ENCODE measurements around the gene ADSL. TPM values are rescaled to one million over a fixed set of nuclear protein-coding genes. Genes with fewer than 3 reads are reported as not detected.

Gene ADSL
- total and polyA plus RNA-seq, 4 donors, result 19.4 to 54.5 (median 39.8) TPM

GRCh38 chr22:40348025-40348658 is 1.8 kb downstream of the ADSL start:
- H3K9ac ChIP-seq (ENCODE audit: low read depth in 1 of 2, low read length in 2 of 2), result peak overlapping the region in 1 of 2 donors; percentile 20
- TF ChIP-seq CTCF (IDR thresholded peaks at IDR 0.05; ENCODE audit: low read depth, low read length, missing input control) (peak; percentile 52), RXRA (IDR thresholded peaks at IDR 0.05) (no peak), MAX (IDR thresholded peaks at IDR 0.05) (no peak), TAF1 (conservative IDR thresholded peaks at IDR 0.05) (no peak), HNF4G (IDR thresholded peaks at IDR 0.05) (no peak), YY1 (IDR thresholded peaks at IDR 0.05) (no peak), FOXA2 (IDR thresholded peaks at IDR 0.05) (no peak), RAD21 (IDR thresholded peaks at IDR 0.05) (peak; percentile 81 to 84), ATF3 (IDR thresholded peaks at IDR 0.05) (no peak)
- H3K36me3 ChIP-seq (ENCODE audit: control insufficient read depth in 4 of 4, insufficient read depth in 3 of 4, low read depth in 1 of 4, low read length in 3 of 4), result peaks cover 11 to 24% (median 17%) of the 10 kb centered on the region in 4 donors
- H3K9me3 ChIP-seq (ENCODE audit: control insufficient read depth in 4 of 4, low read length in 3 of 4), result no peaks in the 10 kb centered on the region
- peak; percentile 50 for DNase-seq (ENCODE audit: low spot score)
- no peak overlapping the region for H3K27ac ChIP-seq (ENCODE audit: low read depth in 1 of 2, low read length in 2 of 2)
- H3K4me1 ChIP-seq (ENCODE audit: control insufficient read depth in 4 of 4, insufficient read depth in 4 of 4, low read length in 3 of 4), result peaks cover 0 to 20% (median 16%) of the 10 kb centered on the region in 4 donors
- H3K4me3 ChIP-seq (ENCODE audit: low read depth in 1 of 3, low read length in 3 of 3), result peak overlapping the region in 1 of 3 donors; percentile 79
- no peaks in the 10 kb centered on the region for H3K27me3 ChIP-seq (ENCODE audit: control insufficient read depth in 4 of 4, insufficient read depth in 4 of 4, low read length in 3 of 4)
- 71% methylated on average over 10 of the region's 10 CpGs for WGBS

- Histone ChIP-seq H3K4me3 (ENCODE audit: low read depth in 1 of 3, low read length in 3 of 3) (no peak overlapping the region), H3K4me1 (ENCODE audit: control insufficient read depth in 4 of 4, insufficient read depth in 4 of 4, low read length in 3 of 4) (peaks cover 0 to 7% (median 6%) of the 10 kb centered on the region in 4 donors), H3K9me3 (ENCODE audit: control insufficient read depth in 4 of 4, low read length in 3 of 4) (no peaks in the 10 kb centered on the region), H3K36me3 (ENCODE audit: control insufficient read depth in 4 of 4, insufficient read depth in 3 of 4, low read depth in 1 of 4, low read length in 3 of 4) (peaks cover 17 to 44% (median 24%) of the 10 kb centered on the region in 4 donors), H3K9ac (ENCODE audit: low read depth in 1 of 2, low read length in 2 of 2) (no peak overlapping the region), H3K27me3 (ENCODE audit: control insufficient read depth in 4 of 4, insufficient read depth in 4 of 4, low read length in 3 of 4) (no peaks in the 10 kb centered on the region), H3K27ac (ENCODE audit: low read depth in 1 of 2, low read length in 2 of 2) (no peak overlapping the region)
- no peak for TF ChIP-seq NR2F2 (IDR thresholded peaks at IDR 0.05)
- no peak for TF ChIP-seq ATF3 (IDR thresholded peaks at IDR 0.05)
- TF ChIP-seq MAX (IDR thresholded peaks at IDR 0.05), result no peak
- TF ChIP-seq FOXA2 (IDR thresholded peaks at IDR 0.05), result no peak
- TF ChIP-seq FOXA1 (IDR thresholded peaks at IDR 0.05), result no peak
- WGBS, result 94% methylated on average over 3 of the region's 3 CpGs
- no peak for DNase-seq (ENCODE audit: low spot score)
Observed at GRCh38 chr22:40352763-40353162, 6.5 kb downstream of the ADSL start.

GRCh38 chr22:40361100-40361499 is 14.8 kb downstream of the ADSL start:
- no peaks in the 10 kb centered on the region for H3K4me1 ChIP-seq (ENCODE audit: control insufficient read depth in 4 of 4, insufficient read depth in 4 of 4, low read length in 3 of 4)
- no peak for DNase-seq (ENCODE audit: low spot score)
- no peak overlapping the region for H3K4me3 ChIP-seq (ENCODE audit: low read depth in 1 of 3, low read length in 3 of 3)
- no peak for TF ChIP-seq TAF1 (conservative IDR thresholded peaks at IDR 0.05)
- no peak for TF ChIP-seq HNF4A (conservative IDR thresholded peaks at IDR 0.05)
- TF ChIP-seq RXRA (IDR thresholded peaks at IDR 0.05), result no peak
- TF ChIP-seq SP1 (IDR thresholded peaks at IDR 0.05), result no peak
- TF ChIP-seq GABPA (IDR thresholded peaks at IDR 0.05 in 1 of 2, conservative IDR thresholded peaks at IDR 0.05 in 1 of 2), result no peak
- TF ChIP-seq JUND (IDR thresholded peaks at IDR 0.05), result no peak
- no peak for TF ChIP-seq CTCF (IDR thresholded peaks at IDR 0.05; ENCODE audit: low read depth, low read length, missing input control)
- no peak for TF ChIP-seq FOXA2 (IDR thresholded peaks at IDR 0.05)
- no peak for TF ChIP-seq HNF4G (IDR thresholded peaks at IDR 0.05)
- no peak for TF ChIP-seq YY1 (IDR thresholded peaks at IDR 0.05)
- no peak for TF ChIP-seq ZBTB33 (IDR thresholded peaks at IDR 0.05)
- H3K27ac ChIP-seq (ENCODE audit: low read depth in 1 of 2, low read length in 2 of 2), result no peak overlapping the region
- H3K27me3 ChIP-seq (ENCODE audit: control insufficient read depth in 4 of 4, insufficient read depth in 4 of 4, low read length in 3 of 4), result no peaks in the 10 kb centered on the region
- no peak overlapping the region for H3K9ac ChIP-seq (ENCODE audit: low read depth in 1 of 2, low read length in 2 of 2)
- H3K9me3 ChIP-seq (ENCODE audit: control insufficient read depth in 4 of 4, low read length in 3 of 4), result no peaks in the 10 kb centered on the region
- WGBS, result 98% methylated on average over 5 of the region's 5 CpGs
- H3K36me3 ChIP-seq (ENCODE audit: control insufficient read depth in 4 of 4, insufficient read depth in 3 of 4, low read depth in 1 of 4, low read length in 3 of 4), result peaks cover 21 to 80% (median 69%) of the 10 kb centered on the region in 4 donors

All from liver (tissue), 9 donors.